Measurements from ENCODE around the gene PAPPA.

The PAPPA gene

DNA sequence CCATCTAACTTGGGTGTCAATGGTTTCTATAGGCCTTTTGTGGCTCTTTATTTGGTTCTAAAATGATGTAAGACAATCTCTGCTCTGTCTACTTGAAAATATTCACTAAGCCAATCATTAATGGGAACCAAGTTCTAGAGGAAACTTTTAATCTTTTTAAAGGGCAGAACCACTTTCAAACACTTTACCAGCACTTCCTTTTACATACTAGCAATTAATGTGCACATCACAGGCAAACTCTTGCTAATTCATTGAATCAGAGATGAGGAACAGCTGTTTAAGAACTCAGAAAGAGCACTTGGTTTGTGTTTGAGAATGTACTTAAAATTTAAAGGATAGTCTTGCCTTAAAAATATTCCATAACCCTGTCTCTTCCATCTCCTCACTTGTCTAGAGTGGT, 83.4 kb downstream of the PAPPA start:
- no peaks in the 10 kb centered on the region for H4K20me1 ChIP-seq (ENCODE audit: low read depth, low read length)
- TF ChIP-seq, protein P1, sequence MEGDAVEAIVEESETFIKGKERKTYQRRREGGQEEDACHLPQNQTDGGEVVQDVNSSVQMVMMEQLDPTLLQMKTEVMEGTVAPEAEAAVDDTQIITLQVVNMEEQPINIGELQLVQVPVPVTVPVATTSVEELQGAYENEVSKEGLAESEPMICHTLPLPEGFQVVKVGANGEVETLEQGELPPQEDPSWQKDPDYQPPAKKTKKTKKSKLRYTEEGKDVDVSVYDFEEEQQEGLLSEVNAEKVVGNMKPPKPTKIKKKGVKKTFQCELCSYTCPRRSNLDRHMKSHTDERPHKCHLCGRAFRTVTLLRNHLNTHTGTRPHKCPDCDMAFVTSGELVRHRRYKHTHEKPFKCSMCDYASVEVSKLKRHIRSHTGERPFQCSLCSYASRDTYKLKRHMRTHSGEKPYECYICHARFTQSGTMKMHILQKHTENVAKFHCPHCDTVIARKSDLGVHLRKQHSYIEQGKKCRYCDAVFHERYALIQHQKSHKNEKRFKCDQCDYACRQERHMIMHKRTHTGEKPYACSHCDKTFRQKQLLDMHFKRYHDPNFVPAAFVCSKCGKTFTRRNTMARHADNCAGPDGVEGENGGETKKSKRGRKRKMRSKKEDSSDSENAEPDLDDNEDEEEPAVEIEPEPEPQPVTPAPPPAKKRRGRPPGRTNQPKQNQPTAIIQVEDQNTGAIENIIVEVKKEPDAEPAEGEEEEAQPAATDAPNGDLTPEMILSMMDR (IDR thresholded peaks at IDR 0.05; ENCODE audit: insufficient read depth, low read length, poor library complexity, severe bottlenecking), result no peak
- TF ChIP-seq EZH2phosphoT487 (conservative IDR thresholded peaks at IDR 0.05; ENCODE audit: low read length), result no peak
- H3K36me3 ChIP-seq (ENCODE audit: low read length), result no peaks in the 10 kb centered on the region
- H3K4me3 ChIP-seq (ENCODE audit: insufficient read depth, low read length, poor library complexity, severe bottlenecking), result no peak overlapping the region
- no peaks in the 10 kb centered on the region for H3K9me2 ChIP-seq (replicated peaks; ENCODE audit: insufficient read depth, low read length)
- no peak overlapping the region for H3K9ac ChIP-seq (ENCODE audit: low read length)
- no peaks in the 10 kb centered on the region for H3K79me2 ChIP-seq (ENCODE audit: insufficient read depth, low read length)
- no peaks in the 10 kb centered on the region for H3K9me3 ChIP-seq (ENCODE audit: insufficient read depth, low read length)
- H3K4me2 ChIP-seq (ENCODE audit: low read depth, low read length, poor library complexity, severe bottlenecking), result no peak overlapping the region
- H2AFZ ChIP-seq (ENCODE audit: low read depth, low read length, severe bottlenecking), result no peak overlapping the region
- H3K27ac ChIP-seq (ENCODE audit: low read depth, low read length), result no peak overlapping the region
- H3F3A ChIP-seq (ENCODE audit: insufficient read depth), result no peaks in the 10 kb centered on the region
- H3K27me3 ChIP-seq (ENCODE audit: low read length), result no peaks in the 10 kb centered on the region

DNA sequence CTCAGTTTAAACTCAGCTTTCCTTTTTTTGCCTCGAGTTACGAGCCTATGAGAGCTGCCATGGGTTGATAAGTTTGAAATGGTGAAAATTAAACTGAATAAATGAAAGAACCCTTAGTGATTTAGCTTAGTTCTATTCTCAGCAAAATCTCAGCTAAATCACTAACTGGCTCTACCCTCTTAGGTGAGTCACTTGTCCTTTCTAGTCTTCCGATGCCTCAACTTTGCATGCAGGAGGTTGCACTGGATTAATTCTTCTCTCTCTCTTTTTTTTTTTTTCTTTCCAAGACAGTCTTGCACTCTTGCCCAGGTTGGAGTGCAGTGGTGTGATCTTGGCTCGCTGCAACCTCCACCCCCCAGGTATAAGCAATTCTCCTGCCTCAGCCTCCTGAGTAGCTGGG, 83.9 kb downstream of the PAPPA start:
- Histone ChIP-seq H3K36me3 (ENCODE audit: low read length) (no peaks in the 10 kb centered on the region), H3K9ac (ENCODE audit: low read length) (no peak overlapping the region), H3K4me3 (ENCODE audit: insufficient read depth, low read length, poor library complexity, severe bottlenecking) (no peak overlapping the region), H3K4me2 (ENCODE audit: low read depth, low read length, poor library complexity, severe bottlenecking) (no peak overlapping the region), H3K27me3 (ENCODE audit: low read length) (no peaks in the 10 kb centered on the region), H3K79me2 (ENCODE audit: insufficient read depth, low read length) (no peaks in the 10 kb centered on the region), H3K9me2 (replicated peaks; ENCODE audit: insufficient read depth, low read length) (no peaks in the 10 kb centered on the region), H4K20me1 (ENCODE audit: low read depth, low read length) (no peaks in the 10 kb centered on the region), H2AFZ (ENCODE audit: low read depth, low read length, severe bottlenecking) (no peak overlapping the region), H3K27ac (ENCODE audit: low read depth, low read length) (no peak overlapping the region), H3F3A (ENCODE audit: insufficient read depth) (no peaks in the 10 kb centered on the region), H3K9me3 (ENCODE audit: insufficient read depth, low read length) (no peaks in the 10 kb centered on the region)
- TF ChIP-seq EZH2phosphoT487 (conservative IDR thresholded peaks at IDR 0.05; ENCODE audit: low read length), result no peak
- TF ChIP-seq, protein P1 (IDR thresholded peaks at IDR 0.05; ENCODE audit: insufficient read depth, low read length, poor library complexity, severe bottlenecking), result no peak

DNA sequence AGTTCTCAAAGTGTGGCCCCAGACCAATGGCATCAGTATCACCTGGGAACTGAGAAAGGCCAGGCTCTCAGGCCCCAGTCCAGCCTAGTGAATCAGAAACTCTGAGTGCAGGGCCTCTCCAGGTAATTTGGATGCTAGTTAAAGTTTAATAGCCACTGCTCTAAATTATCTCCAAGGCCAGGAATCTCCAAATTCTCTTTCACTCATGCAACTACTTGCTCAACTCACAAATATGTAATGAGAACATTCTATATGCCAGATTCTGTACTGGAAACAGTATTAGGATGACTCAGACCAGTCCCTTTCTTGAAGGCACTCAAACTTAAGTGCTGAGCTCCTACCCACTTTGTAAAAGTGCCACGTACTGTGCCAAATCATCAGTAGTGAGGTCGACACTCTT, 84.6 kb downstream of the PAPPA start:
- no peak overlapping the region for H3K27ac ChIP-seq (ENCODE audit: low read depth, low read length)
- no peaks in the 10 kb centered on the region for H3F3A ChIP-seq (ENCODE audit: insufficient read depth)
- no peak for TF ChIP-seq EZH2phosphoT487 (conservative IDR thresholded peaks at IDR 0.05; ENCODE audit: low read length)
- TF ChIP-seq, protein P1 (IDR thresholded peaks at IDR 0.05; ENCODE audit: insufficient read depth, low read length, poor library complexity, severe bottlenecking), result no peak
- no peaks in the 10 kb centered on the region for H3K79me2 ChIP-seq (ENCODE audit: insufficient read depth, low read length)
- no peaks in the 10 kb centered on the region for H3K27me3 ChIP-seq (ENCODE audit: low read length)
- no peaks in the 10 kb centered on the region for H4K20me1 ChIP-seq (ENCODE audit: low read depth, low read length)
- no peak overlapping the region for H3K4me3 ChIP-seq (ENCODE audit: insufficient read depth, low read length, poor library complexity, severe bottlenecking)
- no peaks in the 10 kb centered on the region for H3K9me2 ChIP-seq (replicated peaks; ENCODE audit: insufficient read depth, low read length)
- H2AFZ ChIP-seq (ENCODE audit: low read depth, low read length, severe bottlenecking), result no peak overlapping the region
- no peak overlapping the region for H3K4me2 ChIP-seq (ENCODE audit: low read depth, low read length, poor library complexity, severe bottlenecking)
- no peak overlapping the region for H3K9ac ChIP-seq (ENCODE audit: low read length)
- H3K36me3 ChIP-seq (ENCODE audit: low read length), result no peaks in the 10 kb centered on the region
- no peaks in the 10 kb centered on the region for H3K9me3 ChIP-seq (ENCODE audit: insufficient read depth, low read length)

All from SU-DHL-6 (cell line).